ENCODE measurements around the gene MRPL54. TPM values are rescaled to one million over a fixed set of nuclear protein-coding genes. Genes with fewer than 3 reads are reported as not detected.

Gene MRPL54
- polyA plus RNA-seq, 2 of the 4 experiments (the other 2 are of a cell fraction), result 30.8 to 47.5 TPM

GRCh38 chr19:3771000-3771905 is 8.8 kb downstream of the MRPL54 start:
- DNase-seq (ENCODE audit: low read depth in 1 of 2, low spot score in 1 of 2) (no peak), FAIRE-seq (no peak), ATAC-seq (no peak)
- H3K4me1 ChIP-seq, result no peaks in the 10 kb centered on the region
- H3K9me3 ChIP-seq, result no peaks in the 10 kb centered on the region
- H3K4me2 ChIP-seq, result no peak overlapping the region
- H3K4me3 ChIP-seq, result no peak overlapping the region
- WGBS (ENCODE audit: missing lambda C conversion rate), result 70% methylated on average over 14 of the region's 35 CpGs
- peak; percentile 89 for TF ChIP-seq ZFP36 (IDR thresholded peaks at IDR 0.05; ENCODE audit: borderline replicate concordance, partially characterized antibody)
- TF ChIP-seq HDAC2 (IDR thresholded peaks at IDR 0.05), result no peak
- H3K27ac ChIP-seq, result no peak overlapping the region
- ChIA-PET POLR2A (interaction anchor here (1.1 kb wide), 1 partner anchor 8 kb away, joined by 4 read pairs; no protein-coding TSS in a partner anchor), CTCF (interaction anchor here (0.9 kb wide), 1 partner anchor 9 kb away, joined by 3 read pairs; the partner anchor contains the start of gene MRPL54)

- ATAC-seq (no peak), FAIRE-seq (no peak), DNase-seq (ENCODE audit: low read depth in 1 of 2, low spot score in 1 of 2) (no peak)
- Histone ChIP-seq H3K9me3 (no peaks in the 10 kb centered on the region), H3K4me3 (no peak within 1 kb of the TSS), H3K27ac (no peak within 1 kb of the TSS), H3K4me1 (no peaks in the 10 kb centered on the region), H3K4me2 (no peak within 1 kb of the TSS)
- POLR2A ChIA-PET, result interaction anchor here (1.1 kb wide), 1 partner anchor 9 kb away, joined by 4 read pairs; no protein-coding TSS in a partner anchor
- CTCF ChIA-PET, result no interaction called here
- TF ChIP-seq EHF (CRISPR knock-in tag; IDR thresholded peaks at IDR 0.05), result no peak
- no peak for TF ChIP-seq MAX (IDR thresholded peaks at IDR 0.05)
- TF ChIP-seq TP53 (CRISPR knock-in tag; IDR thresholded peaks at IDR 0.05), result no peak
- no peak for TF ChIP-seq KDM5A (IDR thresholded peaks at IDR 0.05)
- TF ChIP-seq JUNB (IDR thresholded peaks at IDR 0.05), result no peak
- TF ChIP-seq NPAS2 (CRISPR knock-in tag; IDR thresholded peaks at IDR 0.05; ENCODE audit: borderline replicate concordance), result no peak
- TF ChIP-seq CTCF (IDR thresholded peaks at IDR 0.05), result no peak
- TF ChIP-seq MYC (IDR thresholded peaks at IDR 0.05; ENCODE audit: borderline replicate concordance, low read length), result no peak
- no peak for TF ChIP-seq POLR2AphosphoS2 (conservative IDR thresholded peaks at IDR 0.05; ENCODE audit: low read length)
- no peak for TF ChIP-seq HEYL (CRISPR knock-in tag; IDR thresholded peaks at IDR 0.05)
- TF ChIP-seq POLR2A (IDR thresholded peaks at IDR 0.05; ENCODE audit: low read length), result no peak
- no peak for TF ChIP-seq NFE2L2 (conservative IDR thresholded peaks at IDR 0.05; ENCODE audit: low read length)
- 47% methylated on average over 10 of the region's 23 CpGs for WGBS (ENCODE audit: missing lambda C conversion rate)
Observed at GRCh38 chr19:3771906-3772455, 9.5 kb downstream of the MRPL54 start, which contains the start of gene RAX2. RAX2 (minus strand) TSS chr19:3772228; CDS start chr19:3771742, 486 bp downstream.

- H3K4me3 ChIP-seq, result no peak overlapping the region
- H3K9me3 ChIP-seq, result no peaks in the 10 kb centered on the region
- FAIRE-seq, result no peak
- DNase-seq (ENCODE audit: low read depth in 1 of 2, low spot score in 1 of 2), result no peak
- no peaks in the 10 kb centered on the region for H3K4me1 ChIP-seq
- POLR2A ChIA-PET, result interaction anchor here (2.4 kb wide), 1 partner anchor 11 kb away, joined by 9 read pairs; the partner anchor contains the start of gene MRPL54
- TF ChIP-seq REST (IDR thresholded peaks at IDR 0.05) (no peak), E2F6 (IDR thresholded peaks at IDR 0.05; ENCODE audit: borderline replicate concordance, low read depth) (no peak), HES2 (IDR thresholded peaks at IDR 0.05) (no peak), POLR2A (IDR thresholded peaks at IDR 0.05; ENCODE audit: low read length) (no peak), CHD4 (IDR thresholded peaks at IDR 0.05; ENCODE audit: borderline replicate concordance) (no peak), HMGXB4 (CRISPR knock-in tag; IDR thresholded peaks at IDR 0.05; ENCODE audit: borderline replicate concordance) (no peak), JUN (IDR thresholded peaks at IDR 0.05) (no peak), FOXS1 (CRISPR knock-in tag; IDR thresholded peaks at IDR 0.05) (no peak)
- H3K4me2 ChIP-seq, result no peak overlapping the region
- WGBS (ENCODE audit: missing lambda C conversion rate), result 64% methylated on average over 12 of the region's 12 CpGs
- H3K27ac ChIP-seq, result no peak overlapping the region
- CTCF ChIA-PET, result interaction anchor here (1.0 kb wide), 1 partner anchor 10 kb away, joined by 3 read pairs; no protein-coding TSS in a partner anchor
- no peak for ATAC-seq
Observed at GRCh38 chr19:3773814-3774515, 11.5 kb downstream of the MRPL54 start.

Measured in A549 (cell line).